ENCODE results near the gene SNED1.

- TF ChIP-seq CTCF (IDR thresholded peaks at IDR 0.05) (no peak), EZH2phosphoT487 (IDR thresholded peaks at IDR 0.05) (no peak), EZH2 (IDR thresholded peaks at IDR 0.05) (peak; percentile 48)
Observed at GRCh38 chr2:241102239-241102803, 103.9 kb downstream of the SNED1 start, which contains the start of gene MTERF4.
